NT2/D1 (cell line): ENCODE results near the gene ST3GAL6.

Source experiments
- YY1 ChIP-seq: IDR thresholded peaks from 2 replicates; pipeline ENCODE4 v1.6.1; 2011; ENCODE audit not compliant: insufficient read length, insufficient read depth
- ZNF274 ChIP-seq: IDR thresholded peaks from 2 replicates; pipeline ENCODE4 v1.6.1; 2011; ENCODE audit warnings: mild to moderate bottlenecking, low read depth, low read length

- TF ChIP-seq ZNF274: no peak
- TF ChIP-seq YY1: no peak
Observed at GRCh38 chr3:98765721-98766120, 2.6 kb downstream of the ST3GAL6 start.
